Keratinocyte (primary cell): ENCODE results near the gene ATP5F1E. TPM values are rescaled to one million over a fixed set of nuclear protein-coding genes. Genes with fewer than 3 reads are reported as not detected.

Source experiments
- DNase-seq: peaks from one replicate; pipeline ENCODE4 v3.0.0-alpha.2; 2011; ENCODE audit warnings: low read depth, missing footprints, low spot score
- FAIRE-seq: peaks from 2 replicates; lab custom pipeline; 2011; peaks lifted over from hg19 to GRCh38; lab: Jason Lieb, UNC
- H2AFZ ChIP-seq: 2 replicates; pipeline ENCODE4 v1.6.0; 2012; ENCODE audit warnings: low read length, control low read depth, inconsistent platforms; ENCODE audit not compliant: control insufficient read depth
- H3K27ac ChIP-seq: 2 replicates; pipeline ENCODE4 v1.5.1; 2011; ENCODE audit warnings: low read length; ENCODE audit not compliant: control insufficient read depth, insufficient read depth
- H3K27me3 ChIP-seq: 3 replicates; pipeline ENCODE4 v1.6.0; 2011; ENCODE audit warnings: low read length; ENCODE audit not compliant: control insufficient read depth, insufficient read depth; ENCODE audit errors: extremely low read depth
- H3K36me3 ChIP-seq, 2 experiments: 2 replicates in 1 of 2; 3 replicates in 1 of 2; pipeline ENCODE4 v1.5.1; 2011; ENCODE audit warnings: low read length in 2 of 2, mild to moderate bottlenecking in 1 of 2; ENCODE audit not compliant: control insufficient read depth in 2 of 2, insufficient read depth in 2 of 2; ENCODE audit errors: extremely low read depth in 1 of 2
- H3K4me1 ChIP-seq: 3 replicates; pipeline ENCODE4 v1.5.1; 2011; ENCODE audit warnings: low read length; ENCODE audit not compliant: control insufficient read depth, insufficient read depth; ENCODE audit errors: extremely low read depth
- H3K4me2 ChIP-seq: 3 replicates; pipeline ENCODE4 v1.6.0; 2011; ENCODE audit warnings: low read depth, low read length; ENCODE audit not compliant: control insufficient read depth, insufficient read depth; ENCODE audit errors: extremely low read depth
- H3K4me3 ChIP-seq, 3 experiments: fragments of 200-600 bp in 1 of 3; sonication (generic) in 1 of 3; 2 replicates in 2 of 3; 3 replicates in 1 of 3; pipeline ENCODE4 v1.5.1; 2011 to 2016; ENCODE audit warnings: low read length in 3 of 3, mild to moderate bottlenecking in 3 of 3, control low read depth in 2 of 3, inconsistent platforms in 1 of 3, low read depth in 1 of 3, mixed read lengths in 1 of 3, mixed run types in 1 of 3, moderate library complexity in 1 of 3; ENCODE audit not compliant: control insufficient read depth in 2 of 3, insufficient read depth in 2 of 3; ENCODE audit errors: extremely low read depth in 1 of 3
- H3K79me2 ChIP-seq: 2 replicates; pipeline ENCODE4 v1.6.0; 2012; ENCODE audit warnings: low read length; ENCODE audit not compliant: control insufficient read depth, insufficient read depth
- H3K9ac ChIP-seq: 3 replicates; pipeline ENCODE4 v1.6.0; 2011; ENCODE audit warnings: low read length; ENCODE audit not compliant: control insufficient read depth, insufficient read depth; ENCODE audit errors: extremely low read depth
- H3K9me1 ChIP-seq: 3 replicates; pipeline ENCODE4 v1.6.0; 2011; ENCODE audit warnings: low read length; ENCODE audit not compliant: control insufficient read depth, insufficient read depth; ENCODE audit errors: extremely low read depth
- H3K9me3 ChIP-seq: 2 replicates; pipeline ENCODE4 v1.5.1; 2012; ENCODE audit warnings: low read depth, low read length; ENCODE audit not compliant: control insufficient read depth
- H4K20me1 ChIP-seq: 3 replicates; pipeline ENCODE4 v1.6.0; 2011; ENCODE audit warnings: low read length; ENCODE audit not compliant: control insufficient read depth, insufficient read depth; ENCODE audit errors: extremely low read depth
- EZH2 ChIP-seq: IDR thresholded peaks from one replicate; pipeline ENCODE4 v1.6.1; 2012; ENCODE audit warnings: inconsistent platforms, mild to moderate bottlenecking, low read length, moderate library complexity
- dilution Hi-C: fragments of 300-500 bp; cut with MboI; formaldehyde crosslinking; loops from one replicate; pipeline ENCODE4 v1.7.0; 2020; ENCODE audit warnings: low sequenced_read_pairs; ENCODE audit not compliant: extremely low pct_ligation_motif_present
- polyA plus RNA-seq, 5 experiments: library from polyadenylated mRNA; depleted of rRNA in 3 of 5; stranded (reverse) in 3 of 5; stranded (forward) in 1 of 5; unstranded in 1 of 5; fragments of >200 nt; gene quantifications; 1 replicate in 1 of 5; 2 replicates in 3 of 5; 3 replicates in 1 of 5; pipeline versions ENCODE4 v1.2.1 to v1.2.3, GENCODE V29; 2011 to 2012; ENCODE audit warnings: missing spikeins in 2 of 5, low read depth in 1 of 5, low replicate concordance in 1 of 5
- TF ChIP-seq, protein P1 (sequence below), 3 experiments: IDR thresholded peaks in 1 of 3; conservative IDR thresholded peaks in 1 of 3; optimal IDR thresholded peaks in 1 of 3; 2 replicates in 2 of 3; 3 replicates in 1 of 3; pipeline versions ENCODE3 to v1.5.1; 2011; ENCODE audit warnings: low read length in 3 of 3, mild to moderate bottlenecking in 3 of 3, moderate library complexity in 2 of 3, control low read depth in 1 of 3, inconsistent platforms in 1 of 3; ENCODE audit not compliant: insufficient read depth in 2 of 3; ENCODE audit errors: extremely low read depth in 1 of 3

The ATP5F1E gene
- polyA plus RNA-seq, 1 donor (not counting 4 experiments of a cell fraction or from before 2014, with no cell fraction given): 99.7 TPM

DNA sequence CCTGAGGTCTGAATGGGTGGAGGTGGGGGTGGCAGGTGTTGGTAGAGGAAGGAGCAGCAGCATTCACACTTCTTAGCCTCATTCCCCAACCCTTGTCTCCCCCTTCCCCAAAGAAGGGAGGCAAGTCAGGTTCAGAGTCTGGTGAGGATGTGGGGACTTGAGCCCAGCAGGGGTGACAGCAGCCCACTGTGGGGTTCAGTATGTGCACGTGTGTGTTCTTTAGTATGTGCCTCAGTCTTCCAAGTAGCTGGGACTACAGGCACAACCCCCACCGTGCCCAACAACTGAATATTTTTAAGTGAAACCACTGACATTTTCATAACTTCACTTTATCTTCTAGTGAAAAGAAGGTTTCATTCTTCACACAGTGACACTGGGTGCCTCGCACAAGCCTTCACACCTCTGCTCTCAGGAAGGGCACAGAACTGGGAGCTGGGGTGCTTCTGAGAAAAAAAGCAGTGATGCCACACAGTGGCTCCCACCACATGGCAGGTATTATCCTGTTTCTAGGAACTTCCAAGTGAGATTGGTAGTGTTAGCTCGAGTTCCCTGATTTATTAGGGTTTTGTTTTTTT is 43.9 kb upstream of the ATP5F1E start:
- Histone ChIP-seq H3K4me1 (peaks cover 3% of the 10 kb centered on the region), H3K4me2 (no peak overlapping the region), H3K9me1 (no peaks in the 10 kb centered on the region), H4K20me1 (no peaks in the 10 kb centered on the region), H3K27me3 (peaks cover 6% of the 10 kb centered on the region), H2AFZ (no peak overlapping the region), H3K27ac (no peak overlapping the region), H3K4me3 (no peak overlapping the region), H3K36me3 (no peaks in the 10 kb centered on the region), H3K9me3 (no peaks in the 10 kb centered on the region), H3K79me2 (no peaks in the 10 kb centered on the region), H3K9ac (no peak overlapping the region)
- FAIRE-seq (no peak), DNase-seq (no peak)
- dilution Hi-C loops: no loop called here
- no peak for TF ChIP-seq EZH2

DNA sequence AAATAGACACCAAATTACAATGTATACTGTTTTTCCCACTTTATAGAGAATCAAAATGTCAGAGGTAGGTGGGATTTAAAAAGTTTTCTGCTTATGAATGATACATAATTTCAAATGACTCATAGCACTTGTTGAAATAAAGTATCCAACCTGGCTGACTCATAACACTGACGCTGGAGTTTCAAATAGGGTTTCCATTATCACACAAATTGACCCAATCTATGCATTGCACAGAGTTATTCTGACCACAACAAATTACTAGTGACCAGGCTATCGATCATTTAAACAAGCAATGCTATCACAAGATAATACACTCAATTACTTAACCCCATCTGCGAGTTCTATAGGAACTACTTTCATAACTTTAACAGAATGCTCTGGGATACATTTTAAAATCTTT is 42.3 kb upstream of the ATP5F1E start:
- Histone ChIP-seq H3K9me3 (no peaks in the 10 kb centered on the region), H3K4me3 (no peak overlapping the region), H3K36me3 (no peaks in the 10 kb centered on the region), H3K4me1 (peaks cover 3% of the 10 kb centered on the region), H3K27ac (no peak overlapping the region), H3K4me2 (no peak overlapping the region), H3K9me1 (no peaks in the 10 kb centered on the region), H2AFZ (no peak overlapping the region), H3K27me3 (peaks cover 6% of the 10 kb centered on the region), H3K9ac (no peak overlapping the region), H3K79me2 (no peaks in the 10 kb centered on the region), H4K20me1 (no peaks in the 10 kb centered on the region)
- TF ChIP-seq EZH2: no peak
- FAIRE-seq: peak; percentile 43
- no peak for DNase-seq
- dilution Hi-C loops: no loop called here

DNA sequence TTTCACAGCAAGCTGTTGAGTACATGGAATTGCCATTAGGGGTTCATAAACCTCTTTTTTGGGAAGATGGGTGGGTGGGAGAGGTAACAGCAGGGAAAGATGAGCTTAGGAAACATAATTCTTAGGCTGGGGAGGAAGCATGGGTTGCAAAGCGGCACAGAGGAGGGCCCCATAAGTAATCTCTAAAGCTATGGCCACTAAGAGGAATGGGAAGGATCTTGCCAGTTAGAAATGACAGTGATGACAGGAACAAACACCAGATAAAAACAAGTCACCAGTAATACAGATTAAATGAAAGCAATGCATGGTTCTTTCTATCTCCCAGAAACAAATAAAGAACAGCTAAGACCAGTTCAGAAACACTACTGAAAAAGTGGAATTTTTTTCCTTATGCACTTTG is 41.4 kb upstream of the ATP5F1E start:
- no peak overlapping the region for H2AFZ ChIP-seq
- H3K9me1 ChIP-seq: no peaks in the 10 kb centered on the region
- dilution Hi-C loops: no loop called here
- H3K27ac ChIP-seq: no peak overlapping the region
- TF ChIP-seq, protein P1, sequence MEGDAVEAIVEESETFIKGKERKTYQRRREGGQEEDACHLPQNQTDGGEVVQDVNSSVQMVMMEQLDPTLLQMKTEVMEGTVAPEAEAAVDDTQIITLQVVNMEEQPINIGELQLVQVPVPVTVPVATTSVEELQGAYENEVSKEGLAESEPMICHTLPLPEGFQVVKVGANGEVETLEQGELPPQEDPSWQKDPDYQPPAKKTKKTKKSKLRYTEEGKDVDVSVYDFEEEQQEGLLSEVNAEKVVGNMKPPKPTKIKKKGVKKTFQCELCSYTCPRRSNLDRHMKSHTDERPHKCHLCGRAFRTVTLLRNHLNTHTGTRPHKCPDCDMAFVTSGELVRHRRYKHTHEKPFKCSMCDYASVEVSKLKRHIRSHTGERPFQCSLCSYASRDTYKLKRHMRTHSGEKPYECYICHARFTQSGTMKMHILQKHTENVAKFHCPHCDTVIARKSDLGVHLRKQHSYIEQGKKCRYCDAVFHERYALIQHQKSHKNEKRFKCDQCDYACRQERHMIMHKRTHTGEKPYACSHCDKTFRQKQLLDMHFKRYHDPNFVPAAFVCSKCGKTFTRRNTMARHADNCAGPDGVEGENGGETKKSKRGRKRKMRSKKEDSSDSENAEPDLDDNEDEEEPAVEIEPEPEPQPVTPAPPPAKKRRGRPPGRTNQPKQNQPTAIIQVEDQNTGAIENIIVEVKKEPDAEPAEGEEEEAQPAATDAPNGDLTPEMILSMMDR (optimal IDR thresholded peaks at IDR 0.05 in 1 of 3, IDR thresholded peaks at IDR 0.05 in 1 of 3, conservative IDR thresholded peaks at IDR 0.05 in 1 of 3; ENCODE audit: extremely low read depth in 1 of 3, insufficient read depth in 2 of 3, low read length in 3 of 3): no peak
- TF ChIP-seq EZH2: no peak
- no peak overlapping the region for H3K4me2 ChIP-seq
- DNase-seq (no peak), FAIRE-seq (no peak)
- no peaks in the 10 kb centered on the region for H4K20me1 ChIP-seq
- peaks cover 6% of the 10 kb centered on the region for H3K27me3 ChIP-seq
- no peaks in the 10 kb centered on the region for H3K79me2 ChIP-seq
- H3K36me3 ChIP-seq: no peaks in the 10 kb centered on the region
- no peak overlapping the region for H3K9ac ChIP-seq
- H3K9me3 ChIP-seq: no peaks in the 10 kb centered on the region
- no peak overlapping the region for H3K4me3 ChIP-seq
- peaks cover 3% of the 10 kb centered on the region for H3K4me1 ChIP-seq
